Measurements from ENCODE around the gene FBH1. TPM values are rescaled to one million over a fixed set of nuclear protein-coding genes. Genes with fewer than 3 reads are reported as not detected.

FBH1 gene
- total and polyA plus RNA-seq, 9 of the 15 experiments (the other 6 are each of a cell fraction or from before 2014, with no cell fraction given), result 13.4 to 108 (median 77.8) TPM

DNA sequence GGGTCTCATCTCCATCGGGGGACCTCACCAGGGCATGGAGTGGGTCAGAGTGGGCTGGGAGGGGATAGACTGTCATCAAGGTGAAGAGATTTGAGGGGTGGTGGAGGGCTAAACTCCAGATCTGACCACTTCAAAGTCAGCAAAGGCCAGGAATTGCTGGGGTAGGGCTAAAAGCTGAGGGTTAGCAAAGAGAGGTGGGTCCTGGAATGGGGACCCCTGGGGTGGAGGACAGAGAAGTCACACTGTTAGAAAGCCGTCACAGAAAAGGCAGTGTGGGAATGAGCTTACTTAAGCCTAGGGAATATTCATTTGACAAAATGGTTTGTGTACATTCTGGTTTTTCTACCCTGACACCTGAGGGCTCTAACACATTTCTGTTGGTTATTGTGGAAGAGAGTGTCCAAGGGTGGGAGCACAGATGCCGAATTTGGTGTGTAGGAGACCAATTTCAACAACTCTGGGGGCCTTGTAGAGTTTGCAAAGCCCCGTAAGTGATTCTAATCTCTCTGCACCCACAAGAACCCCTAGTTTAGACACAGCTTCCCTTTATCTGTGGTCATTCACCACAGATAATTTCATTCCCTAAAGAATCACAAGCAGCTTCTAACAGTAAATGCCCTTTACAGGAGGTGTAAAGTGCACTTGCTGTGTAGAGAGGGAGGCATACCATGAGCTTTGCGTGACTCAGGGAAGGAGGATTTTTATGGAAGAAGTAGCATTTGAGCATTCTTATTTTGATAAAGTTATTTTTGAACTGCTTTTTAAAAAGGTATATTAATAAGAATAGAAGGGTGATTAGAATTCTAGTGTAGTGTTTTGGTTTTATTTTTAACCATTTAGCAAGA is 6.4 kb downstream of the FBH1 start (continued):
- TF ChIP-seq, protein P1, sequence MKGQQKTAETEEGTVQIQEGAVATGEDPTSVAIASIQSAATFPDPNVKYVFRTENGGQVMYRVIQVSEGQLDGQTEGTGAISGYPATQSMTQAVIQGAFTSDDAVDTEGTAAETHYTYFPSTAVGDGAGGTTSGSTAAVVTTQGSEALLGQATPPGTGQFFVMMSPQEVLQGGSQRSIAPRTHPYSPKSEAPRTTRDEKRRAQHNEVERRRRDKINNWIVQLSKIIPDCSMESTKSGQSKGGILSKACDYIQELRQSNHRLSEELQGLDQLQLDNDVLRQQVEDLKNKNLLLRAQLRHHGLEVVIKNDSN (CRISPR knock-in tag; IDR thresholded peaks at IDR 0.05), result no peak
- TF ChIP-seq SRF (CRISPR knock-in tag; IDR thresholded peaks at IDR 0.05), result 0 out of 4 replicates have a peak, but pooled peaks of 1 of the 2 experiments have one; percentile 12
- TF ChIP-seq ZNF431 (CRISPR knock-in tag; IDR thresholded peaks at IDR 0.05), result no peak
- TF ChIP-seq, protein P2, sequence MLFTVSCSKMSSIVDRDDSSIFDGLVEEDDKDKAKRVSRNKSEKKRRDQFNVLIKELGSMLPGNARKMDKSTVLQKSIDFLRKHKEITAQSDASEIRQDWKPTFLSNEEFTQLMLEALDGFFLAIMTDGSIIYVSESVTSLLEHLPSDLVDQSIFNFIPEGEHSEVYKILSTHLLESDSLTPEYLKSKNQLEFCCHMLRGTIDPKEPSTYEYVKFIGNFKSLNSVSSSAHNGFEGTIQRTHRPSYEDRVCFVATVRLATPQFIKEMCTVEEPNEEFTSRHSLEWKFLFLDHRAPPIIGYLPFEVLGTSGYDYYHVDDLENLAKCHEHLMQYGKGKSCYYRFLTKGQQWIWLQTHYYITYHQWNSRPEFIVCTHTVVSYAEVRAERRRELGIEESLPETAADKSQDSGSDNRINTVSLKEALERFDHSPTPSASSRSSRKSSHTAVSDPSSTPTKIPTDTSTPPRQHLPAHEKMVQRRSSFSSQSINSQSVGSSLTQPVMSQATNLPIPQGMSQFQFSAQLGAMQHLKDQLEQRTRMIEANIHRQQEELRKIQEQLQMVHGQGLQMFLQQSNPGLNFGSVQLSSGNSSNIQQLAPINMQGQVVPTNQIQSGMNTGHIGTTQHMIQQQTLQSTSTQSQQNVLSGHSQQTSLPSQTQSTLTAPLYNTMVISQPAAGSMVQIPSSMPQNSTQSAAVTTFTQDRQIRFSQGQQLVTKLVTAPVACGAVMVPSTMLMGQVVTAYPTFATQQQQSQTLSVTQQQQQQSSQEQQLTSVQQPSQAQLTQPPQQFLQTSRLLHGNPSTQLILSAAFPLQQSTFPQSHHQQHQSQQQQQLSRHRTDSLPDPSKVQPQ (CRISPR knock-in tag; IDR thresholded peaks at IDR 0.05; ENCODE audit: borderline replicate concordance), result no peak
- TF ChIP-seq KAT7 (CRISPR knock-in tag; IDR thresholded peaks at IDR 0.05; ENCODE audit: borderline replicate concordance), result no peak
- no peak for TF ChIP-seq ZNF830 (CRISPR knock-in tag; IDR thresholded peaks at IDR 0.05)
- no peak for TF ChIP-seq CBX3 (IDR thresholded peaks at IDR 0.05; ENCODE audit: borderline replicate concordance in 1 of 2, low read length in 2 of 2)
- no peak for TF ChIP-seq PHF20 (IDR thresholded peaks at IDR 0.05; ENCODE audit: partially characterized antibody)
- no peak for TF ChIP-seq KLF6 (CRISPR knock-in tag; IDR thresholded peaks at IDR 0.05; ENCODE audit: borderline replicate concordance)
- peak; percentile 48; the same call in 1 of the 2 replicates for TF ChIP-seq POLR2A (conservative IDR thresholded peaks at IDR 0.05)
- TF ChIP-seq BRD4 (IDR thresholded peaks at IDR 0.05), result no peak
- TF ChIP-seq, protein P3, sequence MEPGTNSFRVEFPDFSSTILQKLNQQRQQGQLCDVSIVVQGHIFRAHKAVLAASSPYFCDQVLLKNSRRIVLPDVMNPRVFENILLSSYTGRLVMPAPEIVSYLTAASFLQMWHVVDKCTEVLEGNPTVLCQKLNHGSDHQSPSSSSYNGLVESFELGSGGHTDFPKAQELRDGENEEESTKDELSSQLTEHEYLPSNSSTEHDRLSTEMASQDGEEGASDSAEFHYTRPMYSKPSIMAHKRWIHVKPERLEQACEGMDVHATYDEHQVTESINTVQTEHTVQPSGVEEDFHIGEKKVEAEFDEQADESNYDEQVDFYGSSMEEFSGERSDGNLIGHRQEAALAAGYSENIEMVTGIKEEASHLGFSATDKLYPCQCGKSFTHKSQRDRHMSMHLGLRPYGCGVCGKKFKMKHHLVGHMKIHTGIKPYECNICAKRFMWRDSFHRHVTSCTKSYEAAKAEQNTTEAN (CRISPR knock-in tag; IDR thresholded peaks at IDR 0.05), result no peak
- no peak for TF ChIP-seq ZNF3 (CRISPR knock-in tag; IDR thresholded peaks at IDR 0.05)
- no peak for TF ChIP-seq HDAC8 (tag; IDR thresholded peaks at IDR 0.05)
- 0 out of 2 replicates have a peak, but pooled peaks have one; percentile 52 for TF ChIP-seq ZBED1 (IDR thresholded peaks at IDR 0.05)
- no peak for TF ChIP-seq RBM25 (IDR thresholded peaks at IDR 0.05; ENCODE audit: low read depth, low read length, severe bottlenecking)
- 0 out of 2 replicates have a peak, but pooled peaks have one; percentile 2 for TF ChIP-seq EP300 (IDR thresholded peaks at IDR 0.05; ENCODE audit: low read length)
- TF ChIP-seq RCOR1 (IDR thresholded peaks at IDR 0.05; ENCODE audit: borderline replicate concordance in 1 of 2, low read depth in 2 of 2, low read length in 2 of 2), result 0 out of 4 replicates have a peak, but pooled peaks of 1 of the 2 experiments have one; percentile 10
- TF ChIP-seq SP1 (CRISPR knock-in tag; IDR thresholded peaks at IDR 0.05), result no peak
- TF ChIP-seq, protein P4, sequence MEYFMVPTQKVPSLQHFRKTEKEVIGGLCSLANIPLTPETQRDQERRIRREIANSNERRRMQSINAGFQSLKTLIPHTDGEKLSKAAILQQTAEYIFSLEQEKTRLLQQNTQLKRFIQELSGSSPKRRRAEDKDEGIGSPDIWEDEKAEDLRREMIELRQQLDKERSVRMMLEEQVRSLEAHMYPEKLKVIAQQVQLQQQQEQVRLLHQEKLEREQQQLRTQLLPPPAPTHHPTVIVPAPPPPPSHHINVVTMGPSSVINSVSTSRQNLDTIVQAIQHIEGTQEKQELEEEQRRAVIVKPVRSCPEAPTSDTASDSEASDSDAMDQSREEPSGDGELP (CRISPR knock-in tag; IDR thresholded peaks at IDR 0.05; ENCODE audit: borderline replicate concordance), result no peak
- no peak for TF ChIP-seq ZBTB17 (CRISPR knock-in tag; IDR thresholded peaks at IDR 0.05)
- no peak for TF ChIP-seq KLF16 (IDR thresholded peaks at IDR 0.05)
- TF ChIP-seq STAG1 (CRISPR knock-in tag; IDR thresholded peaks at IDR 0.05; ENCODE audit: borderline replicate concordance), result no peak
- TF ChIP-seq BCL6 (CRISPR knock-in tag; IDR thresholded peaks at IDR 0.05), result no peak

All from K562 (cell line).